SH-SY5Y (cell line): ENCODE results near the gene PSORS1C1.

ENCODE experiments used
- GATA2 ChIP-seq: IDR thresholded peaks from 2 replicates; pipeline ENCODE4 v1.6.1; 2011; ENCODE audit warnings: mild to moderate bottlenecking, low read depth, low read length
- GATA3 ChIP-seq: IDR thresholded peaks from 2 replicates; pipeline ENCODE4 v1.6.1; 2011; ENCODE audit warnings: low read depth, mild to moderate bottlenecking, low read length, moderate library complexity

GRCh38 chr6:31090973-31091364, 23.6 kb upstream of the PSORS1C1 start:
- TF ChIP-seq GATA3 (no peak), GATA2 (no peak)
